Stimulated activated CD4-positive, alpha-beta T cell treated with anti-CD3 and anti-CD28 coated beads, TNF-alpha, amount 100 ng/mL, for 48 hours (primary cell): ENCODE data around the gene MRPL32.
"Not testable (repeated sequence)": the region's sequence is repeated elsewhere in the genome, so short reads cannot be mapped to it uniquely, and the experiment has no call there.

Experiments used
- DNase-seq, 3 donors: peaks; one replicate each; pipeline ENCODE4 v3.0.0-alpha.2; 2020; ENCODE audit warnings: low read depth in 3 of 3

MRPL32 gene

DNA sequence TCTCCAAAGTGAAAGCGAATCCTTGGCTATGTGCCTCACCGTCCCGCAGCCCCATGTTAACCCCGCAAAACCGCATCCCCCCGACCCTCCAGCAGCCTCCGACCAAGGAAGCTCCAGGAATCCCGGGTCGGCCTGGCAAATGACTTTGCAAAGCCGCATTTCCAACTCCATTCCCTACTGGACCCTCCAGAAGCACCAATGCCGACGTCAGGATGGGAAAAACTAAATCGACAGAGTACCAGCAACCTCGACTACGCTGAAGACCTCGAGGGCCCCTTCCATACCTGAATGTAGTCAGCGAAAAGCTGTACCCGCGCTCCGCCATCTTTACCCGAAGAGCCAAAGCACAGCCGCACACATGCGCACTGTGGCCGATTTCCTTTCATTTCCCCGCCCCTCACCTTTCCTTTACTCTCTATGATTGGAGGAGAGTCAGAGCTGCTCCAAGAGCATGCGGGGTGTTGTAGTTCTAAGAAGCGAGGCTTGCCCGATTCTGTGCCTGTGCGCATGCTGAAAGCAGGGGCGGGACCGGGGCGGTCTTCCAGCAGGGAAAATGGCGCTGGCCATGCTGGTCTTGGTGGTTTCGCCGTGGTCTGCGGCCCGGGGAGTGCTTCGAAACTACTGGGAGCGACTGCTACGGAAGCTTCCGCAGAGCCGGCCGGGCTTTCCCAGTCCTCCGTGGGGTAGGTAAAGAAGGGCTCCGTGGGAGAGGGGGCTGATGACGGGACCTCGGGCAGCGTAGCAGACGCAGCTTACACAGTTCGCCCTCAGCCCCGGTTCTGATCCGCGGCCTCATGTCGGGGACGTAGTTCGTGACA is at the start of gene MRPL32, which contains the start of gene PSMA2:
MRPL32 (plus strand) TSS at position 543 of the 818 bp plus-strand sequence; CDS start at position 554, 11 bp downstream.
PSMA2 (minus strand) TSS at position 341 of the 818 bp plus-strand sequence; CDS start at position 325, 16 bp downstream.
- peak; percentile 84 to 91 (median 86) for DNase-seq

DNA sequence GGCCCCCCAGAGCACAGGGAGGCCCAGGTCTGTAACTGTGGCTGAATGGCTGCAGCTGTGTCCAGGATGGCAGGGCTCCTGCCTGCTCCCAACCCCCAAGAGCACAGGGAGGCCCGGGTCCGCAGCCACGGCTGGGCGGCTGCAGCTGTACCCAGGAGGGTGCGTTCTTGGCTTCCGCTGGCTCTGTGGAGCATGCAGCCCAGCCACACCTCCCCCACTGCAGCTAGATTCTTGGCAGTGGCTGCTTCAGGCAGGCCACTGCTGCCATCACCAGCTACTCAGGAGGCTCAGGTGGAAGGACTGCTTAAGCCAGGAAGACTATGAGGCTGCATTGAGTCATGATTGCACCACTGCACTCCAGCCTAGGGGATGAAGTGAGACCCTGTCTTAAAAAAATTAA is 48.2 kb upstream of the MRPL32 start:
- DNase-seq = no peak

DNA sequence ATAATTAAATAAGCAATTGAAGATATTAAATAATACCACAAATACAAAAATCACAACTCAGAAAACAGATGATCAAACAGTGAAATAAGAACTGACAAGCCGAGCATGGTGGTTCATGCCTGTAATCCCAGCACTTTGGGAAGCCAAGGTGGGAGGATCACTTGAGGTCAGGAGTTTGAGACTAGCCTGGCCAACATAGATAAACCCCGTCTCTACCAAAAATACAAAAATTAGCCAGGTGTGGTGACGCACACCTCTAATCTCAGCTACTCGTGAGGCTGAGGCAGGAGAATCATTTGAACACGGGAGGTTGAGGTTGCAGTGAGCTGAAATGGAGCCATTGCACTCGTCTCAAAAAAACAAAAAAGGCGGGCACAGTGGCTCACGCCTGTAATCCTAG is 47.0 kb upstream of the MRPL32 start:
- not testable (repeated sequence) for DNase-seq

DNA sequence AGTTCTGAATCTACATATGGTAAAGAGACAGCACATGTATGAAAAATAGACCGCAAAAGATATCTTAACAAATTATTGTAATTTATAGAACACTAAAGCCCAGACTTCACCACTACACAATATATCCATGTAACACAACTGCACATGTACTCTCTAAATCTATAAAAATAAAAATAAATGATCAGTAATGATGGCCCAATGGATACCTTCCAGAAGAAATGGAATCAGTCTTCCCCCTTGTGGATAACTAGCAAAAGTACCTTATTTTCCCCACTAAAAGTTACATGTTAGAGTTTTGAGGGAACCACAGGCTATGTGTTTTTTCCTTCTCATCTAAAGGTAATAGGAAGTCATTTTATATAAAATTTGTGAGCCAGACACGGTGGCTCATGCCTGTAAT is 46.0 kb upstream of the MRPL32 start:
- DNase-seq = no peak

DNA sequence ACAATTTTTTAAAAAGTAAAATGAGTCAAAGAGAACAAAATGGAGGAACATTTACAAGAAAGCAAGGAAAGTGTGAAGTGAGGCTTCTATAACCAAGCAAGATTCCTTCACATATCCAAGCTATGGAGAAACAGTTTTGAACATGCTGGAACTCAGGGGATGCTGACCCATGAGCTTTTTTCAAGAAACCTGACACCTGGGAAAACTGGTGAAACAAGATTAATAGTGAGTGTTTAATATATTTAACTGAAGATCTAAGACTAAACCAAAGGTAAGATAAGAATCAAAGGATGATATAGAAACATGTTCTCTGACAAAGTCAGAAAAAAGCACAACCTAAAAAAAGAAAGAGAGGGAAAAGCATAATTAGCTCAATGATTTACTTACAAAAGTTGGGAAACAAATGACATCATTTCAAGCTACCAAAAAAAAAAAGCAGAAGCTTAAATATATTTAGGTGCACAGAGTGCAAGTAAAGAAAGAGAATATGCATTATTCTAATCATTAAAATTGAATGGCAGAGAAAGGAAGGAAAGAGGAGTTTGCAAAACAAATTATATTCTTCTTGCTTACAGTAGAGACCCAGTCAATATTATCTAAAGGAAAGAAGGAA is 45.2 kb upstream of the MRPL32 start:
- no peak for DNase-seq

DNA sequence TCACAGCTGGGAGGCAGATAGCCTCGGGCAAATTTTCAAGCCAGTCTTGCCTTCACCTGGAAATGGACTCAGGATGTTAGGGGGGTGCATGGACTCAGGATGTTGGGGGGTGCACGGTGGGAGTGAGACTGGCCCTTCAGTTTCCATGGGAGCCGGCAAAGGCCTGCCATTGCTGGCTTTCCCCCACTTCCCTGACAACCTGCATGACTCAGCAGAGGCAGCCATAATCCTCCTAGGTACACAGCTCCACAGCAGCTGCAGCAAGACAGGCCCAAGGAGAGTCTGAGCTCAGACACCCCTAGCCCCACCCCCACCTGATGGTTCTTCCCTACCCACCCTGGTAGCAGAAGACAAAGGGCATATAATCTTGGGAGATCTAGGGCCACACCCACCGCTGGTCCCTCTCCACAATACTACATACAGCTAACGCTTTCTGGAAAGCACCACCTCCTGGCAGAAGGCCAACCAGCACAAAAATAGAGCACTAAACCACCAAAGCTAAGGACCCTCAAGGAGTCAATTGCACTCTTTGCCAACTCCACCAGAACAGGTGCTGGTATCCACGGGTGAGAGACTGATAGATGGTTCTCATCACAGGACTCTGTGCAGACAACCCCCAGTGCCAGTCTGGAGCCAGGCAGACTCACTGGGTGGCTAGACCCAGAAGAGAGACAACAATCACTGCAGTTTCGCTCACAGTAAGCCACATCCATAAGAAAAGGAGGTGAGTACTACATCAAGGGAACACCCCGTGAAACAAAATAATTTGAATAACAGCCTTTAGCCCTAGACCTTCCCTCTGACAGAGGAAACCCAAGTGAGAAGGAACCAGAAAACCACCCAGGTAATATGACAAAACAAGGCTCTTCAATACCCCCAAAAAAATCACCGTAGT is 38.6 kb upstream of the MRPL32 start:
- DNase-seq = no peak

DNA sequence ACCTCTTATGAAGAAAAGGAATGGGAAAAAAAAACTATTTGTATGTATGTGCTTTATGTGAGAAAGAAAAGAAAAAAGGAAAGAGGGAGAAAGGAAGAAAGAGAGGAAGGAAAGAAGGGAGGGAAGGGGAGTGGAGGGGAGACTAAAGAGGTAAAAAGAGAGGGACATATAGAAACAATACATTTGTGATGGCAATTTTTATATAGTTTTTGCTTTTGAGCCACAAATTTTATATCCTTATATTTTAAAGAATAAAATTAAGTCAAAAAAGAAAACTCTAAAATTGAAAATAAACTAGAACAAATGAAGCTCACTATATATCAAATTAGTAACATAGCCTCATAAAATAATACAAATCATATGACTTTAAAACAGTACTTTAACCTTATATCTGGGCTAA is 31.3 kb upstream of the MRPL32 start:
- no peak for DNase-seq

DNA sequence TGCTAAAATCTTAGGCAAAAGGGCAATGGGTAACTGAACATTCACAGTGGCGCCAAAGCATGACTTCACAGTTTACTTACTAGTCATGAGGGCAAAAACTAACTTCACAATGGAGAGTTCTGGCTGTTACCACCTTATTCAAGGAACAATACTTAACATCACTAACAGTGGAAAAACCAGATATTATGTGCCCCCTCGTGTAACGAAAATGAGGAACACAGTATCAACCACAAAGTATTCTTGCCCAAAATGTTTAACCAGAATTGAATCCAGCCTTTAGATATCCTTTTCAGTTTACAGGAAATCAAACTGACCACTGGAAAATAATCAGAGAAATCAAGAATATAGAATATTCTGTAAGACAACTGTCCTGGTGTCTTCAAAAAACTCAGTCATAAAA is 29.8 kb upstream of the MRPL32 start:
- DNase-seq = no peak

DNA sequence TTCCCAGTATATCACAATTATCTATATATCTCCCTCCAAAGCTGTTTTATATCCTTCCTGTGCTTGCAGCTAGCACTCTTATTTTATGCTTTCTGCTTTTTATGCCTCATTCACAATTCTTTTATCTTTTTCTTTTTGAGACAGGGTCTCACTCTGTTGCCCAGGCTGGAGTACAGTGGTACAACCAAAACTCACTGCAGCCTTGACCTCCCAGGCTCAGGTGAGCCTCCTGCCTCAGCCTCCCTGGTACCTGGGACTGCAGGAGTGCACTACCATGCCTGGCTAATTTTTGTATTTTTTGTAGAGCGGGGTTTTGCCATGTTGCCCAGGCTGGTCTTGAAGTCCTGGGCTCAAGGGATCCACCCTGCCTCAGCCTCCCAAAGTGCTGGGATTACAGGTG is 26.0 kb upstream of the MRPL32 start:
- DNase-seq = no peak

DNA sequence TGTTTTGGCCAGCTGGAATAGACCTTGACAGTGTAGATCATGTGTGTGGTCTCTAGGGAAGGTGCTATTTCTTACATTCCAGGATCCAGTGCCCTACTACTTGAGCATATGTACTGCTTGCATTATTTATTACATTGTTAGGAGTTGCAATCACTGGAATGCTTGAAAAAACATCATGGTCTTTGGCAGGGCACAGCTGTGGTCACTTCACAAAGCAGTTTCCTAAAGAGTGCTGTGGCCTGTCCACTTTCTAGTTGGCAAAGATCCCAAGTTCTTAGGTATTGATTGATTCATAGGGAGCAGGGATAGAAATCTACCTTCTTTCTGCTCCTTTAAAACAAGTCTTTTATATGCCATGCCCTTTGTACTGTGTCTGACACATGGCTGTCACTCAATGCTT is 24.9 kb upstream of the MRPL32 start:
- no peak for DNase-seq

DNA sequence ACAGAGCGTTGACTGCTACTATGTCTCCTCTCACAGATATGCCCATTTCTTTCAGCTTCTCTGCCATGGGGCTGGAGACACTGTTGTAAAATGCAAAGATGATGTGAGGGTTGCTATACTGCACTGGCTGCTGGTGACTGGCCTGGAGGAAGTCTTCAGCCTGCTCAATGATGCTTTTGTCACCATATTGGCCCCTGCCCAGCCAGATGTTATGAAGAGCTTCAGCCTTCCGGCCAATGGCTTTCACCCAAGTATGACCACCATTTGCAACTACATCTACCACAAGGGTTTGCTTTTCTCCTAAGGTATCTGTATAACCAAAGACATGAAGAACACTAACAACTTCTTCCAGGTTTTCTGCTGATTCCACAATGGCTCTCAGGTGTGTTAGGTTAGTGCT is 21.9 kb upstream of the MRPL32 start:
- no peak for DNase-seq

DNA sequence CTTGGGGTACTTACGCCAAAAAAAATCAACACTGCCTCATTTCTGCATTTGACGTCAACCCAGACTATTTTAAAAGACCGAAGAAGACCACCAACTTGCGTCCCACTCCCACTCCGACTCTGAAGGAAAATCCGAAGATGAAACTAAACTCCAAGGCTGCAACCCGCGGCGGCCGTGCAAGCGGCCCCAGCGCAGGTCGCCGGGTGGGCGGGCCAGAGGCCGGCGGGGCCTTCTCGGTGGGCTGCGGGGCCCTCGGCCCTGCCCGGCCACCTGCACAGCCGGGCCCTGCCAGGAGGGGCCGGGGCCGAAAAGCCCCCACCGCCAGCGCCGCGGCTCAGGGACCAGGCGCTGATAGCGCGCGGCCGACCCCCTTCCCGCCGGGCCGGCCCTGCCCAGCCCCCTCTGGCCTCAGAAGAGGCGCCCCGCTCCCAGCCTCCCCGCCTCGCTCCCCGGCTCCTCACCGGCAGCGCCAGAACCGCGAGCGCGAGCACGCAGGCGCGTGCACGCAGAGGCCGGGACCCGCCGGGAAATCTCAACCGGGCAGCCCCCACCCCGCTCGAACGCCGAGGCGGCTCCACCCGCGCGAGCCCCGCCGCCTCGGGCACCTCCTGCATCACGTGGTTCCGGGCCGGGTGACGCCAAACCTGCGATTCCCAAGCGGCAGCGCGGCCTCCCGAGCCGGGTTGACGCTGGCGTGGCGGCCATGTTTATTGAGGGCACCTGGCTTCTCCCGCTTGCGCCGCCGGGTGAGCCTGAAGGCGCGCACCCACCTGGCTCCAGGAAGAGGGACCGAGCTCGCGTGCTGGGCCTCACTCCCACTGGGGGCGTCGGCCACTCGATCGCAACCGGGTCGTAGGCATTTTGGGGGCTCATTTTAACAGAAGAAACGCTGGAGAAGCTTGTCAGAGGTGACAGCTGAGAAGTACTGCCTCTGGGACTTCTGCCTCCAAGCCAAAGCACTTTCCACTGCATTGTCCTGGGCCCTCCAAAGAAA is 20.4 kb upstream of the MRPL32 start, which contains the start of gene C7orf25:
C7orf25 (minus strand) TSS at position 617 of the 994 bp plus-strand sequence. CDS start 1,170 bp downstream, outside the sequence.
- DNase-seq = peak; percentile 89 to 93 (median 91)

DNA sequence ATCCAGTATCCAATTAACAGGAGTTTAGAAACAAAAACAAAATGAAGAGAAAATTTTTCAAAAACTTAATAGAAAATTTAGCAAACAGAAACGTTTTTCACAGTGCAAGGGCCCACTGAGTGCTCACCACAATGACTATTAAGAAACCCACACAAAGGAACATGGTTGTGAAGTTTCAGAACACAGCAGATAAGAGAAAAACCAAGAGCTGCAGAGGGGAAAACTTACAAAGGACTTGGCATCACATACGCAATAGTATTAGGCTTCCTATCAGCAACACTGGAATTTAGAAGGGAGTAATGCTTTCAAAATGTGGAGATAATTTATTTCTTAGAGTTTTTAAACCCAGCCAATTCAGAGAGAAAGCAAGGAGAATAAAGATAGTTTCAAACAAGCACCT is 18.6 kb upstream of the MRPL32 start:
- DNase-seq = no peak

DNA sequence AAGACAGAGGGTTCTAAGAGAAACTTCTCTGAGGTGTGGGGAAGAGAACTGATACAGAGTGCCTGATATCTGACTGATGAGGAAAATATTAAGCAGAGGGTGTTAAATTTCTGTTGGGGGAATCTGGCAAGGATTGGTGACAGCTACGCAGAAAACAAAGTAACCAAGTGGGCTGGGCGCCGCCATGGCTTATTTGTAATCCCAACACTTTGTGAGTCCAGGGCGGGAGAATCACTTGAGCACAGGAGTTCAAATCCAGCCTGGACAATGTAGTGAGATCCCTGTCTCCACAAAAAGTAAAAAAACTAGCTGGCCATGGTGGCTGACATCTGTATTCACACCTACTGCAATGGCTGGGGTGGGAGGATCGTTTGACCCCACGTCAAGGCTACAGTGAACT is 18.2 kb upstream of the MRPL32 start:
- no peak for DNase-seq

DNA sequence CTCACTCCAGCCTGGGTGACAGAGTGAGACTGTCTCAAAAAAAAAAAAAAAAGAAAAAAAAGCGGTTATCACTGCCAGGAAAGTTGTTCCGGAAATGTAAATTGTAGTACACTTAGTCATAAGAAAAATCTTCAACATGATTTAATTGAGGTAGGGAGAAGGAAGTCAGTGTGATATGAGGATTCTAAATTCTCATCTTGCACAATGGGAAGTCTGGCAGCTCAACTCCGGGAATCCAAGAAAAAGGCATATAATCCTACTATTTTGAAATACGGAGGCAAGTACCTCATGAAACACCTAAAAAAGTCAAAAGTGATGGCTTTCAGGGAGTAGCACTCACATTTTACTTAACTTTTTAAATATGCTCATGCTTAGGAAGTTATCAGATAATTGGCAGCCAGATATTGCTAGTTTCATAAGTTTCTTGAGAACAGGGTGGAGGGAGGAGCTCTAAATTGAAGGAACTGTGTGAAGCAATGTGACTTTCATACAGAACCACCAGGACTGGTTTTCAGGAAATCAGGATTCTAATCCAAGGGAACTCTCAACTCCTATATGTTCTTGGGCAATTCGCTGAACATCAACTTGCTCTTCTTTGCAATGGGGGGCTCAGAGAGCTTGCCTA is 17.6 kb upstream of the MRPL32 start:
- DNase-seq = no peak

DNA sequence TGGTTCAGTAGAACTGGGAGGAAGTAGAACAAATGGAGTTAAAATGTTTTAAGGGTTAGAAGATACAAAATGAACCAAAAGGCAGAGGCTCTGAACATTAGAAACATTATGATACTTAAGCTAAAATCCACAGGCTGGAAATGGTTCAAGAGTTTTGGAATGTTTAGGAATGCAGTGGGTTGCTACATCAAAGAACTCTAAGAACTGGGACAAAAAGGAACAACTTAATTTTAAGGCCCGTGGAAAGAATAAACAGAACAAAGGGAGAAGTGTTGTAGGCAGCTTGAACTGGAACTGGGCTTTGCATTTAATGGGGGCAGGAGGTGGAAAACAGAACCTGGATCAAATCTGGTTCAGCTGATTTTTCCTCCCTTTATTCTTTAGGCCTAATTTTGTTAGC is 16.8 kb upstream of the MRPL32 start:
- no peak for DNase-seq

DNA sequence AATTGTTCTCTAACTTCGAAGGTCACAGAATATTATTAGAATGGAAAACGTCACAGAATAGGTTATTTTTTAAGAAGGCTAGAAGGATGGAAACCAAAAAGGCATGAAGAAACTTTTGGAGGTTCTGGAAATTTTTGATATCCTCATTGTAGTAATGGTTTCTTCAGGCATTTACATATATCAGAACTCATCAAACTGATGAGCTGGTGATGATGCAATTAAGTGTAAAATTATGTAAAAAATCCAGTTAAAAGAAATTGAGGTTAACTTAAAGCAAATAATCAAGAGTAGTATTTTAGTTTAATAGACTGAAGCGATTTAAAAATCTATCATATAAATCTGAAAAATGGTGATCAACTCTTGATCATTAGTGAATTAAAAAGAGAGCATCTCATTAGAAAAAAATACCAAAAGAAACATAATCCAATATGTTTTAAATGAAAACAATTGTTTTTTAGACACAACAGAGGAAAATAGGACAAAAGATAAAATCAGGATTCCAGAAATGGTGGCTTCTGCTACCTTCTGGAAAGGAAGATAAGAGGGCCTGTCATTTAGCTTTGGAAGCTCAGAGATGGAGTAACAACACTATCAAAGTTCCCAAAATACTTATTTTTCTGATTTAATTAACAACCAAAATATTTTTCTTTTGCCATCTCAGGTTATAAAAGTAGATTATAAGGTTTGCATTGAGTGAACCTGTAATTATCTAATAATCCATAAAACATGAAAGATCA is 10.0 kb upstream of the MRPL32 start:
- DNase-seq = no peak

DNA sequence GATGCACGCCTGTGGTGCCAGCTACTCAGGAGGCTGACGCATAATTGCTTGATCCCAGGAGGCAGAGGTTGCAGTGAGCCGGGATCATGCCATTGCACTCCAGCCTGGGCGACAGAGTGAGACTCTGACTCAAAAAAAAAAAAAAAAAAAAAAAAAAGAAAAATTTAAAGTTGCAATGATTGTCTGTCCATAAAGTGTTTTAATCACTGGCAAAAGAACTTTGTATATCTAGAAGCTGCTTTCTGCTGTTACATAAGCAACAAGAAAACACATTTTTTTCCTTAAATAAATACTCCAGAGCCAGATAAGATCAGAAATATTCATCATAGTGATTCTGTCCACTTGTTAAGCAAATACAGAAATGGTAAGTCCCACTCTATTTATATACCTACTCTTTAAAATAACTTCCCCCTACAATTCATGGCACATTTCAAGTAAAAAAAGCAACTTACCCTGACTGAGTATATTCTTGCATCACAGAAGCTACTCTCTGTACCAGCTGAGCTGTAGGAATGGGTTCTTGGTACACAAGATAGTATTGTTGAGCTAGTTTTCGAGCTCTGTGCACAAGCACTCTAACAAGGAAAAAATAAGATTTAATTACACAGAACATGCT is 7.8 kb upstream of the MRPL32 start:
- DNase-seq = no peak

DNA sequence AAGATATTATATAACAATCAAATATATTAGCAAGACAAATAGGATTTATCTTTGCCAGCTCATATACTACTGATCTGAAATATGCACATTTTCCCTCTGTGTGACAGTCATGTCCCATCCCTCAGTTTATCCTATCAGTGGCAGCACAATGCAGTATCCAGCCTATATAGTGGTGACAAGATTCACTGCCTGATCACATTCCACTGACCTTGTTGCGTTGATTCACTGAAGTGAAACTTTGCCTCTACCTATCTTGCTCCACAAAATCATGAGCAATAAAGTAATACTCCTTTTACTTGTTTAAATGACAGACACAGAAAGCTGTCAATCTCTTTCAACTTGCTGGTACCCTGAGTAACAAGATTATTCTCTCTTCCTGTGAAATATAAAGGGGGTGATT is 6.5 kb upstream of the MRPL32 start:
- no peak for DNase-seq
